ENCODE results near the gene MUTYH.
A peak's percentile ranks its signal among the peaks of the same experiment; 100 is the strongest.
"Not testable (repeated sequence)": the region's sequence is repeated elsewhere in the genome, so short reads cannot be mapped to it uniquely, and the experiment has no call there.

The MUTYH gene

DNA sequence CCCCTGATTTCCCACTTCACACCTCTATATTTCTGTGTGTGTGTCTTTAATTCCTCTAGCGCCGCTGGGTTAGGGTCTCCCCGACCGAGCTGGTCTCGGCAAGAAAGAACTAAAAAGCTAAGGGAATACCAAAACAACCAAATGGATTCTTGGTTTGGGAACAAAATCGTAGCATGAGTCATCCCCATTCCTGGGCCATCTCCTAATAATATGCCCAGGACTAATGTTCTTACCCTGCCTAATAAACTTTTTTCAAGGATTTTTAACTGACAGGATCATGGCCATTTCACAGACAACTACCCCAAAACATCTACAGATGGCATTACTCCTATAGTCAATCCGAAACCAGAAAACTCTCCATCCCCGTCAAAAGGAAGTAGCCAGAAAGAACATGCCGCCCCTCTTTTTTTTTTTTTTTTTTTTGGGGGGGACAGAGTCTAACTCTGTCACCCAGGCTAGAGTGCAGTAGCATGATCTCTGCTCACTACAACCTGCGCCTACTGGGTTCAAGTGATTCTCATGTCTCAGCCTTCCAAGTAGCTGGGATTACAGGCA is 17.7 kb downstream of the MUTYH start:
- DNase-seq (ENCODE audit: low read depth, low spot score): no peak

DNA sequence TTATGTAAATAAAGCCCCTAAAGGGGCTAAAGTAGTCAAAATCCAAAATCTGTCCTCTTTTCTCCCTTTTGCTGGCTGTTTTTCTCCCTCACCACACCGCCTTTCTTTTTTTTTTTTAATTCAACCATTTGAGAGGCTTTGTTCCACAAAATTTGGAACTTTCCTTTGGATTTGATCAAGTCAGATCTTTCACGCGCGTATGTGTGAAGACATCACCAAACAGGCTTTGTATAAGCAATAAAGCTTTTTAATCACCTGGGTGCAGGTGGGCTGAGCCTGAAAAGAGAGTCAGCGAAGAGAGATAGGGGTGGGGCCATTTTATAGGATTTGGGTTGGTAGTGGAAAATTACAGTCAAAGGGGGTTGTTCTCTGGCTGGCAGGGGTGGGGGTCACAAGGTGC is 18.8 kb downstream of the MUTYH start:
- no peak for DNase-seq (ENCODE audit: low read depth, low spot score)

DNA sequence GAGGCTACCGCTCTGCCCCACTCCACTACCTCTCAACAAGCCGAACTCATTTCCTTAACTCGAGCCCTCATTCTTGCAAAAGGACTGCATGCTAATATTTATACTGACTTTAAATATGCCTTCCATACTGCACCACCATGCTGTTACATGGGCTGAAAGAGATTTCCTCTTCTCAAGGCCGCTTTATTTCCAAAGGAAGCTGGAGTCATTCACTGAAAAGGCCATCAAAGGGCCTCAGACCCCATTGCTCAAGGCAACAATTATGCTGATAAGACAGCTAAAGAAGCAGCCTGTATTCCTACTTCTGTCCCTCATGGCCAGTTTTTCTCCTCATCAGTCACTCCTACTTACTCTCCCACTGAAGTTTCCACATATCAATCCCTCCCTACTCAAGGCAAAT is 20.5 kb downstream of the MUTYH start:
- DNase-seq (ENCODE audit: low read depth, low spot score): no peak

DNA sequence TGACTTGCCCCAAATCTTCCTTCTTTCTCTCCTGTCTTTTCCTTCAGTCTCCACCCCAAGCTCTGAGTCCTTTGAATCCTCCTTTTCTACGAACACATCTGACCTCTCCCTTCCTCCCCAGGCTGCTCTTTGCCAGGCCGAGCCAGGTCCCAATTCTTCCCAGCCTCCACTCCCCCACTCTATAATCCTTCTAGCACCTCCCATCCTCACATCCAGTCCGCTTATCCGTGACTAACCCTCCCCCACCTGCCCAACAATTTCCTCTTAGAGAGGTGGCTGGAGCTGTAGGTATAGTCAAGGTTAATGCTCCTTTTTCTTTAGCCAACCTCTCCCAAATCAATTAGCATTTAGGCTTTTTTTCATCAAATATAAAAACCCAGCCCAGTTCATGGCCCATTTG is 23.1 kb downstream of the MUTYH start:
- no peak for DNase-seq (ENCODE audit: low read depth, low spot score)

DNA sequence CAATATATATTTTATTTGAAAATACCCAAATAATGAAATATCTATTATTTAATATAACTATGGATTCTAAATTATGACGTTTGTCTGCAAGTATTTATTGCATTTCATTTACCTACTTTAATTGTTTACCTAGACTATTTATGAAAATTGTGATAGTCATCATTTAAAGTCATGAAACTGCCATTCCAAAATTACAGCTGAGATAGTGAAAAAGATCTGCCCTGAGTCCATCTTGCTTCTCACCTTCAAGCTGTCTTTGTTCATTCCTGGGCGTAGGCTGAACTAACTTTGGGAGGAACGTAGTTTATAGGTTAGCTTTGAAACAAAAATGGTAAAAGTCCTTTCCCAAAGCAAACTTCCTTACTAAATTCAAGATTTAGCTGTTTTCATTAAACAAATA is 26.0 kb downstream of the MUTYH start:
- DNase-seq (ENCODE audit: low read depth, low spot score): no peak

DNA sequence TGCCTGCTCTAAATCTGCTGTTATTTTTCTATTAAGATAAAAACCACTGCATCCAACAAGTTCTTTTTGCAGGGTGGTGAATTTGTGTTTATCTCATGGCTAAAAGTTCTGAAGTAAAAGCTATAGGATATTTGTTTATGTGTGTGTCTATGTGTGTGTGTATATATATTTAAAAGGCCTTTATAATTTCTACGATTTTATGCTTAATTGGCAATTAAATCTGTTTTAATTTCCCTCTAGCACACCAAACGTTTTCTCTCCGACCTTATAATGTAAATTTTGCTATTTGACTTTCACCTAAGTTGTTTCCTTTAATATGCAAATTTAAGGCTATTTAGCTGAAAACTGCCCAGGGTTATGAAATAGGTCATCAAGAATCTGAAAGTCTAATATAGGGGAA is 33.3 kb downstream of the MUTYH start:
- no peak for DNase-seq (ENCODE audit: low read depth, low spot score)

DNA sequence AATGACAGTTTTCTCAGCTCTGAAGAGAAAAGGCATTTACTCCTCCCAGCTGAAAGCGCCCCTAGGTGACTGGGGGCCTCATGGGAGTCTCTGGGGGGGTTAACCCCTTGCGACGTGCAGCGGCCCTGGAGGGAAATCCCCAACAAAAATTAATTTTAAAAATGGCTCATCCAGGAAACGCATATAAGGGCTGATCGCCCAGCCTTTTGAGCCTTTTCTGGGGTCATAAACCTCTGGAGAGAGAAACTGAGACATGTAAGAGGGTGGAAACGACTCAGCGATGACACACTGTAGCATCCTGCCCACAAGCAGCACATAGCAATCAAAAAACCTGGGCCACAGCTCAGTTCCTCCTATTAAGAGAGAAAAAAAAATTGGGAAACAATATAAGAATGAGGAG is 33.9 kb downstream of the MUTYH start:
- DNase-seq (ENCODE audit: low read depth, low spot score): no peak

DNA sequence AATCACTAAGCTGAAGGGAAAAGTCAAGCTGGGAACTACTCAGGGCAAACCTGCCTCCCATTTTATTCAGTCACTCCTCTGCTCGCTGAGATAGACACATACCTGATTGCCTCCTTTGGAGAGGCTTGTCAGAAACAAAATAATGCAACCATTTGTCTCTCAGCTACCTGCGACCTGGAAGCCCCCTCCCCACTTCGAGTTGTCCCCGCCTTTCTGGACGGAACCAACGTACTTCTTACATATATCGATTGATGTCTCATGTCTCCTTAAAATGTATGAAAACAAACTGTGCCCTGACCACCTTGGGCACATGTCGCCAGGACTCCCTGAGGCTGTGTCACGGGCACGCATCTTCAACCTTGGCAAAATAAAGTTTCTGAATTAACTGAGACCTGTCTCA is 35.0 kb downstream of the MUTYH start:
- DNase-seq (ENCODE audit: low read depth, low spot score): no peak

DNA sequence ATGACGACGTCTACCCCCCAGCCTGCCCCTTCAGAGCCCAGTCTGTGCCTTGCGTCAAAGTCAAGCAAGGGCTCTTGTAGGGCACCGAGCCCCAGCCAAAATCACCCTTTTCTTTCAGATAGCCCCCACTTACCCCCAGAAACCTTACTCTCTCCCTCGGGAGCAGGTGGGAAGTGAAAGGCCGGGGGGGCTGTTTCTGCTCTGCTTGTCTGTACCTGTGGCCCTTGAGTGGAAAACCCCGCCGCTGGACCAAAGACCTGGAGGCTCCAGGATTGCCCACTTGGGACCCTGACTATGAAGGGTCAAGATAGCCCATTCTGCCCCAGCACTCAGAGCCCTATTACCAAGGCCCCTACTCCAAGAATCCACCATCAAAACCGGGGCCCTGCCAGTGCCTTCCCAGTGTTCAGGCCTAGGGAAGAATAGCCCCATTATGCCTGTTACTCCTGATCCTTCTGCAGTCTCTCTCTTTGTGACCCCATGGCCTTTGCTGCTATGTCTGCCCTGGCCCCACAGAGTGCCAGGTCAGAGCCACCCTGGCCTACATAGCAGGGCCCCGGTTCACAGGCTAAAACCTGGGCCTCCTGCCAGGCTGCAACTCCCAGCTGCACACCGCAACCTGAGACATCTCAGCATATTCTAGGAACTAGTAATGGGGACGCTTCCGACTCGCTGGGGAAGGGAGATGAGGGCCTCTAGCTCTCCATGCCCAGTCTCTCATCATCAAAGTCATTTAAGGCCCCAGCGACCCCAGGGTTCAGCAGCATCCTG is 35.7 kb downstream of the MUTYH start:
- DNase-seq (ENCODE audit: low read depth, low spot score): no peak

DNA sequence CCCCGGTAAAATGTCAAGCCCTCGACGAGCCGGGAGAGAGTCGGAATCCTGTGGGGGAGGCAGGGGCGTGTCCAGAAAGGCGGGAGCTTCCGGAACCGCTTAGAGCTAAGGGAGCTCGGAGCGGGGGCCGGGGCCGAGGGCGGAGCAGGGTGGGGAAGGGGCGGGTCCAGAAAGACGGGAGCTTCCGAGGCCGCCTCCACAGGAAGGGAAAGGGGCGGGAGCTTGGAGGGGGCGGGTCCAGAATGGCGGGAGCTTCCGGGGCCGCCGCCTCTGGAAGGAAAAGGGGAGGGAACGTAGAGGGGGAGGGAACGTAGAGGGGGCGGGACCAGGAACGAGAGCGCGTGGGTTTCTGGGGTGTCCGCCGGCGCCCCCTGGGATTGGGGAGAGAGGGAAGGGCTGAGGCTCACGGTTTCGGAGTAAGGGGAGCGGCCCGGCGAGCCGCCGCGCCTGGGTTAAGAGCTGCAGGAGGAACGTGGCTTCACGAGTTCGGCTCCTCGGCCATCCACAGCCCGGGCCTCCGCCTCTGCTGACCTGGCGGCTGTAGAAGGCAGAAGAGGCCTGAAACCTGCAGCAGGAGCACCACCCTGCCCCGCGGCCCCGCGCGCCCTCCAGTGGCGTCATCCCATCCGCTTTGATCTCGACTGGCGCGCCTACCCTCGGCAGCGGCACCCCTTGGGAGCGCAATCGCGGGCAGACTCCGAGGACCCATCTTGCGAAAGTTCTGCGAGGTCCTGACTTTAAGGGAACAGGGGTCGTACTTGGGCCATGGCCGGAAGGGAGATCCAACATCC is 36.5 kb downstream of the MUTYH start:
- peak; percentile 96 for DNase-seq (ENCODE audit: low read depth, low spot score)

DNA sequence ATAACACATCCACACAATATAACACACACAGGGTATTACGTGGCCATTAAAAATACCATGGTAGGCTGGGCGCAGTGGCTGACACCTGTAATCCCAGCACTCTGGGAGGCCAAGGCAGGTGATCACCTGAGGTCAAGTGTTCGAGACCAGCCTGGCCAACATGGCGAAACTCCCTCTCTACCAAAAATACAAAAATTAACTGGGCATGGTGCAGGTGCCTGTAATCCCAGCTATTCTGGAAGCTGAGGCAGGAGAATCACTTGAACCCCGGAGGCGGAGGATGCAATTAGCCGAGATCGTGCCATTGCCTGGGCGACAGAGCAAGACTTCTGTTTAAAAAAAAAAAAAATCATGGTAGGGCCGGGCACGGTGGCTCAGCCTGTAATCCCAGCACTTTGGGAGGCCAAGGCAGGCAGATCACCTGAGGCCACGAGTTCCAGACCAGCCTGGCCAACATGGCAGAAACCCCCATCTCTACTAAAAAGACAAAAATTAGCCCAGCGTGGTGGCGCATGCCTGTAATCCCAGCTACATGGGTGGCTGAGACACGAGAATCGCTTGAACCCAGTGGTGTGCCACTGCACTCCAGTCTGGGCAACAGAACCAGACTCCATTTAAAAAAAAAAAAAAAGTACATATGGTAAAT is 37.6 kb downstream of the MUTYH start:
- no peak for DNase-seq (ENCODE audit: low read depth, low spot score)

DNA sequence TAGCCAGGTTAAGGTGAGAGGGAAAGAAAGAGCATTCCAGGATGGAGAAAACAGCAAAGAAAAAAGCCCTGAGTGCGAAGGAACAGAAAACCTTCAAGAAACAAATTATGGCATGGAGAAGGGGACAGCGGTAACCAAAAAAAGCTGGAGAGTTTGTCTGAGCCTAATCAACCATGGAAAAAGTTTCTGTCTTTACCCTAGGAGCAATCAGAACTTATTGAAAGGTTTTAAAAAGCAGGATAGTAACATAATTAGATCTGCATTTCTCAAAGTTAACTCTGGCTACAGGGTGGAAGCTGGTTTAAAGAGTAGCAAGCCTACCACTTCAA is 39.6 kb downstream of the MUTYH start:
- DNase-seq (ENCODE audit: low read depth, low spot score): no peak

DNA sequence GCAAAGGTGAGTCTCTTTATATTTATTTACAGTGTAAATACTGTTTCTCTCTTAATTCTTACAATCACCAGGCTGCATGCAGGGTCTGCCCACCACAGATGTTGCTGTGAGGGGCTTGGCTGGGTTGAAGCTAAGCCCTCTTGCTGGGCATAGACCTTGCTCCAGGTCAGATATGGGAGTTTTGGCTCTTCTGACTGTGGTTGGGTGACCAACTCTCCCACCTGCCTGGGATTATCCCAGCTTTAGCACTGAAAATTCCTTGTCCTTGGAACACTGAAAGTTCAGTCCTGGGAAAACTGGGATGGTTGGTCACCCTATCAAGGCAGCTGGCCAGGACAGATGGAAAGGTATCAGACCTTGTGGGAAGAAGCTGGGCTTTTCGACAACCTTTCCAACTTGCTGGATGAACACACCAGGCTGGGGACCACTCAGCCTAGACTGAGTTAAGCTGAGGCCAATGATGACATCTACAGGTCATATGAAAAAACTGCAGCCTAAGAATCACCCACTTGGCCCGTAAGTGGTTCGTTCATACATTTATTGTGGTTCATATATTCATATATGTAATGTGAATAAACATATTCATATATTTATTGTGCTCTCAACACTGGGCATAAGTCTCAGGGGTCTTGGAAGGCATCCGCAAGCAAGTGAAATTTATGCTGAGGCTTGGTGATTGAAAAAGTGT is 40.1 kb downstream of the MUTYH start:
- DNase-seq (ENCODE audit: low read depth, low spot score): peak; percentile 56

DNA sequence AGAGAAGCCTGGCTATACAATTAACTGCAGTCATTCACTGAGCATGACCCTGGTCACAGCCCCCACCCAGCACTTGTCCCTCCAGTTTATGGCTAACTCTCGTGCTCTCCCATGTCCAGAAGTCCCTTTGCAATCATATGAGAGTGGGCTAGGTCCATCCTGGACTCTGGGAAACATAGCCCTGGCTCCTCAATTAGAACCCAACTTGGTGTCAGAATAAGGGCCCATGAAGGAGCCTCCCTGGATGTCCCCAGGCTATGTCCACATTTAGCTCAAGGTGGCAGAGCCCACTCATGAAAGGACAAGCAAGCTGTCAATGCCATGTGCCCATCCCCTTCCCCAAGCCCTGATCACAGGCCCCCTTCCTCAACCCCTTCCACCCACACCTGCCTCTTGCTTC is 40.9 kb downstream of the MUTYH start:
- no peak for DNase-seq (ENCODE audit: low read depth, low spot score)

DNA sequence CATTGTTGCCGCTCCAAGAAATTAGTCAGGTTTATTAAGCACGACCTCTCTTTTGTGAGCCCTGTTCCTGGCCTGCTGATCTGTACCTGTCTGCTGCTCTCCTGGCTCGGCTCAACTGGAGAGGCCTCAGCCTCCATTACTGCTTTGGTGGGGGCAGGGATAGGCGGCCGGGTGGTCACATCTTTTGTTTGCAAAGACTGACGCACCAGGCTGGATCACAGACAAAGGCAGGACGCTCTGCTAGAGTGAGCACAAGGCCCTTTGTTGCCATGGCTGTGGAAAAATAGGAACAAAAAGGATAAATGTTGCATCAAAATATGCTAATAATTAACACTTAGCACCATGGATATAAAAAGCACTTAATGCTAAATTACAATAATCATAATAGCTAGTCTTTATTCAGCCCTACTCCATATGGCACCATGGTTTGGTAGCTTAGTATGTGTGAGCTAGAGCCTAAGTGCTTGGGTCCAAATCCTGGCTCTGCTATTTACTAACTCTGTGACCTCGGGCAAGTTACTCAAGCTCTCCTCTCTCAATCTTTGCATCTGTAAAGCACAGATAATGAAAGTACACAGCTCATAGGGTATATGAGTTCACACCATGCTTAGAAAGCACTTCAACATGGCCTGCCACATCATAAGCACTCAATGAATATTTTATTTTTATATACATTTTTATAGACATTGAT is 42.4 kb downstream of the MUTYH start:
- no peak for DNase-seq (ENCODE audit: low read depth, low spot score)

DNA sequence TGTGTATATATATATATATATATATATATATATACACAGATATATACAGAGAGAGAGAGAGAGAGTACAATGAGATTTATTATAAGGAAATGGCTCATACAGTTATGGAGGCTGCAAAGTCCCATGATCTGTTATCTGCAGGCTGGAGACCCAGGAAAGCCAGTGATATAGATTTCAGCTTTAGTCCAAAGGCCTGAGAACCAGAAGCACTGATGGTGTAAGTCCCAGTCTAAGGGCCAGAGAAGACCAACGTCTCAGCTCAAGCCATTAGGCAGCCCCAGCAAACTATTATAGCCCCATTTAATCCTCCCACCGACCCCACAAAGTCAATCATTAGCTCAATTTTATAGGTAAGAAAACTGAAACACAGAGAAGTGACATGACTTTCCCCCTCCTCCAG is 48.5 kb downstream of the MUTYH start:
- DNase-seq (ENCODE audit: low read depth, low spot score): no peak

DNA sequence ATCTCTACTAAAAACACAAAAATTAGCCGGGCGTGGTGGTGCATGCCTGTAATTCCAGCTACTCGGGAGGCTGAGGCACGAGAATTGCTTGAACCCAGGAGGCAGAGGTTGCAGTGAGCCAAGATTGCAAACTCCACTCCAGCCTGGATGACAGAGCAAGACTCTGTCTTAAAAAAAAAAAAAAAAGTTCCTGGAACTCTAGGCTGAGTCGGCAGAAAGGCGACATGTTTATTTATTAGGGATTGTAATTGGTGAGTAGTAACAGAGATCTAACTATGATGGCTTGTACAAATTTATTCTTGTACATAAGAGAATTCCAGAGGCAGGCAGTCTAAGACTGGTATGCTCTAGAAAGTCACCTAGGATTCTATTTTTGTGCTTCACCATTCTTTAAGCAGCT is 49.2 kb downstream of the MUTYH start:
- not testable (repeated sequence) for DNase-seq (ENCODE audit: low read depth, low spot score)

DNA sequence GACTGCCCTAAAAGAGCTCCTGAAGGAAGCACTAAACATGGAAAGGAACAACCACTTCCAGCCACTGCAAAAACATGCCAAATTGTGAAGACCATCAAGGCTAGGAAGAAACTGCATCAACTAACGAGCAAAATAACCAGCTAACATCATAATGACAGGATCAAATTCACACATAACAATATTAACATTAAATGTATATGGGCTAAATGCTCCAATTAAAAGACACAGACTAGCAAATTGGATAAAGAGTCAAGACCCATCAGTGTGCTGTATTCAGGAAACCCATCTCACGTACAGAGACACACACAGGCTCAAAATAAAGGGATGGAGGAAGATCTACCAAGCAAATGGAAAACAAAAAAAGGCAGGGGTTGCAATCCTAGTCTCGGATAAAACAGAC is 53.7 kb downstream of the MUTYH start:
- not testable (repeated sequence) for DNase-seq (ENCODE audit: low read depth, low spot score)

DNA sequence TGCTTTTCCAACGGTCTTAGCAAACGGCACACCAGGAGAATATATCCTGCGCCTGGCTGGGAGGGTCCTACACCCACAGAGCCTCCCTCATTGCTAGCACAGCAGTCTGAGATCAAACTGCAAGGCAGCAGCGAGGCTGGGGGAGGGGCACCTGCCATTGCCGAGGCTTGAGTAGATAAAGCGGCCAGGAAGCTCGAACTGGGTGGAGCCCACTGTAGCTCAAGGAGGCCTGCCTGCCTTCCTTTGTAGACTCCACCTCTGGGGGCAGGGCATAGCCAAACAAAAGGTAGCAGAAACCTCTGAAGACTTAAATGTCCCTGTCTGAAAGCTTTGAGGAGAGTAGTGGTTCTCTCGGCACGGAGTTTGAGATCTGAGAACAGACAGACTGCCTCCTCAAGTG is 55.4 kb downstream of the MUTYH start:
- DNase-seq (ENCODE audit: low read depth, low spot score): not testable (repeated sequence)

DNA sequence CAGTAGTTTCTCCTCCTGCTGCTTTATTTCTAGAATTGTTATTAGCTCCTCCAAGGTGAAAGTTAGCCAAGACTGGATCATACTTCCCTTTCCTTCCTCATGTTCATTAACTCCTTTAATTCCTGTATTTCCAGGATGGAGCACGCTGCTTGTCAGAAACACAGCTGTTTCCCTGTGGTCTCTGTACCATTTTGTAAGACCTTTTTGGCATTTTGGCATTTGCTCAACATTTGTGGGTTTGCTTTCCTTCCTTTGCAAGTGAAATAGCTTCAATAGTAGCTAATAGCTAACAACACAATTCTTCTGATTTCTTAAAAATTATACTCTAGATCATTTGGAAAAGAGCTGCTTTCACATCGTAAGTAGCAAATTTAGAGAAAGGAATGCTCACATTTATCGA is 57.9 kb downstream of the MUTYH start:
- DNase-seq (ENCODE audit: low read depth, low spot score): no peak
